Activated T-cell treated with anti-CD3 and anti-CD28 coated beads, Interleukin-2, amount 50 U/mL, for 48 hours (primary cell): ENCODE measurements around the gene DHRS4L2.
"Not testable (repeated sequence)": the region's sequence is repeated elsewhere in the genome, so short reads cannot be mapped to it uniquely, and the experiment has no call there.

Source experiments
- DNase-seq, 2 experiments: peaks; one replicate each; pipeline ENCODE4 v3.0.0-alpha.2; 2020

Gene DHRS4L2

DNA sequence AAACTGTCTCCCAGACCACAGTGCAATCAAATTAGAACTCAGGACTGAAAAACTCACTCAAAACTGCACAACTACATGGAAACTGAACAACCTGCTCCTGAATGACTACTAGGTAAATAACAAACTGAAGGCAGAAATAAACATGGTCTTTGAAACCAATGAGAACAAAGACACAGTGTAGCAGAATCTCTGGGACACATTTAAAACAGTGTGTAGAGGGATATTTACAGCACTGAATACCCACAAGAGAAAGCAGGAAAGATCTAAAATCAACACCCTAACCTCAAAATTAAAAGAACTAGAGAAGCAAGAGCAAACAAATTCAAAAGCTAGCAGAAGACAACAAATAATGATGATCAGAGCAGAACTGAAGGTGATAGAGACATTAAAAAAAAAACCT, 14.7 kb upstream of the DHRS4L2 start:
- DNase-seq, result not testable (repeated sequence)

DNA sequence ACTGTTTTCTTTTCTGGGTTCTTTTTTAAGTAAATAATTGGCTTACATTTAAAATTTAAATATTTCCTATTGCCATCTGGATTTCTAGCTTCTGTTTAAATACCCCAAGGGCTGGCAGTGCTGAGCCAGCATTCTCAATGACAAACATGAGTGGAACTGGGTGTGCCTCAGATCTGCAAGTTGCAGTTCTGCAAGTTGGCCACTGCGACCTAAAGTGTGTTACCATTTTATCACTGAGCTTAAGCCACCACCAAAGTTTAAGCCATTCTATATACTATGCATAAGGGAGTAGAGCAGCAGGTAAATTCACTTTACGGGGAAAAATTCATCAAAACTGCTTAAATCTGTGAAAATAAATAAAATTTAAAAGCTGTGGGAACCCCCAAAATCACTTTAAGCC, 11.5 kb upstream of the DHRS4L2 start:
- not testable (repeated sequence) for DNase-seq

DNA sequence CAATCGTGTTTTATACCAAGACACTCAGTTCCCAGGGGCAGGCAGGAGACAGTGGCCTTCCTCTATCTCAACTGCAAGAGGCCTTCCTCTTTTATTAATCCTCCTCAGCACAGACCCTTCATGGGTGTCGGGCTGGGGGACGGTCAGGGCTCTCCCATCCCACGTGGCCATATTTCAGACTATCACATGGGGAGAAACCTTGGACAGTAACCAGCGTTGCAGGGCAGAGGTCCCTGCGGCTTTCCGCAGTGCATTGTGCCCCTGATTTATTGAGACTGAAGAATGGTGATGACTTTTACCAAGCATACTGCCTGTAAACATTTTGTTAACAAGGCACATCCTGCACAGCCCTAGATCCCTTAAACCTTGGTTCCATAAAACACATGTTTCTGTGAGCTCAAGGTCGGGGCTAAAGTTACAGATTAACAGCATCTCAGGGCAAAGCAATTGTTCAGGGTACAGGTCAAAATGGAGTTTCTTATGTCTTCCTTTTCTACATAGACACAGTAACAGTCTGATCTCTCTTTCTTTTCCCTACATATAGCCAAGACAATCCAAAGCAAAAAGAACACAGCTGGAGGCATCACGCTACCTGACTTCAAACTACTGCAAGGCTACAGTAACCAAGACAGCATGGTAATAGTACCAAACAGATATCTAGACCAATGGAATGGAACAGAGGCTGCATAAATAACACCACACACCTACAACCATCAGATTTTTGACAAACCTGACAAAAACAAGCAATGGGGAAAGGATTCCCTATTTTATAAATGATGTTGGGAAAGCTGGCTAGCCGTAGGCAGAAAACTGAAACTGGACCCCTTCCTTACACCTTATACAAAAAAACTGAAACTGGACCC, 6.5 kb upstream of the DHRS4L2 start:
- not testable (repeated sequence) for DNase-seq

DNA sequence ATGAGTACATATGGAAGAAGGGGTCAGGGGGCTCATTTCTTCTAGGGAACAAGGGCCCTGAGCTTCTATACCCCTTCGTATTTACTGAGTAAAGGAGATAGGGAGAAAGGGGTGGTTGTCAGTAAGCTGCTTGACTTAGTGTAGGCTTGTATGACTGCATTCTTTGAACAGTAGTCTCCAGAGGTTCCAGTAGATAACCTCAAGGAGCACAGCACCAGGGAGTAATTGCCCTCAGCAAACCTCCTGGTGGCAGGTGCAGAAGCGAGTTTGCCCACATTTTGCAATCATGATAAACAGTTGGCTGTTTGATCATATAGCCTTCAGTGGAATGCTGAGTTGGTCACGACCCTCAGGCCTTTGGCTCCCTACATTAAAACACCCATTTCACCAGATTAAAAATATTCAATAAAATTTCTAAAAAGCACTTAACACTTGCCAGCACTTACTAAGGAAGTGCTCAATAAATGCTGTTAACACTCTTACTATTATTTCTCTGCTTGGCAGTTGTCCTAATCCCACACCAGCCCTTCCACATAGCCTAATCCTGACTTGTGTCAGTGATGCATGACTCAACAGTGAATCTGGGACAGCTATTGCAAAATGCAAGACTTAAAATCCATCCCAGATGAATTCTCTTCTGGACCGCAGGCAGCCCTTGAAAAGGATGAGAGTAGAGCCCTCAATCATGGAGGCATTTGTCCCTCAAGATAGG, 3.7 kb upstream of the DHRS4L2 start:
- no peak for DNase-seq

DNA sequence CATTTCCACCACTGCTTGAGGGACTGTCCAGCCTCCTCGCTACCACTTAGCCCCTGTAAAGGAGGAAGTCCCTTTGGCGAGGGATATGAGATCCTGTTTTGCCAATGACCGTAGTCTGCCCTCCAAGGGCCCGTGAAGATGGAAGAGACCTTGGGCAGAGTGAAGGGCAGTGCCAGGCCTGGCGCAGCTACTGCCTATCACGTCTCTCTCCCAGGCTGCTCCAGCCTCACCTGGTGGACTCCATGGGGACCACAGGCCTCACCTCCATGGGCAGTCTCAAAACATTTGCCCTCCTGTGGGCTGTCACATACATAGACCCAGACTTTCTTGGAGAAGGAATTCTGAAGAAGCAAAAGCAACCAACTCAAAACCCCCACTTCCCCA, 514 bp upstream of the DHRS4L2 start:
- not testable (repeated sequence) for DNase-seq

DNA sequence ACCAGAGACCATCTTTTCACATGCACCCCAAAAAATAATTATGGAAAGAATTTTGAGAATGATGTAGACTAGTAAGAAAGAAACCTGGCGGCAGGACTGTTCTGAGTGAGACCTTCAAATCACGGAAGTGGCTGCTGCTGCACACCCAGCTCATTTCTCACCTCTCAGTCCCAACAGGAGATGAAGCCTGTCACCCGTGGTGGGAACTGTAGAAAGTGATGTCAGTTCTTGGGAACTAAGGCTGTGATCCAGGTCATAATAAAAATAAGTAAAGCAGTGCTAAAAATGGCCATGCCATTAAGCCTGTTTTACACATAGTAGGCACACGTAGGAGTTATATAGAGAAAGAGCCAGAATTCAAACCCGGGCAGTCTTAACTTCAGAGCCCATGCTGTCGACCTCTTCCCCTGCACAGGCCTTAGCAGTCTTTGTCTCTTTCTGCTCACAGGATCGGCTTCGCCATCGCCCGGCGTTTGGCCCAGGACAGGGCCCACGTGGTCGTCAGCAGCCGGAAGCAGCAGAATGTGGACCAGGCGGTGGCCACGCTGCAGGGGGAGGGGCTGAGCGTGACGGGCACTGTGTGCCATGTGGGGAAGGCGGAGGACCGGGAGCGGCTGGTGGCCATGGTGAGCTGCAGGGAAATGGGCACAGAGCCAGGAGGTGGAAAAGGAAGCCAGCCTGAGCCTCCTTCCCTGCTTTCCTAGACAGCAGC, 1.2 kb downstream of the DHRS4L2 start:
- DNase-seq, result peak; percentile 34 to 43

DNA sequence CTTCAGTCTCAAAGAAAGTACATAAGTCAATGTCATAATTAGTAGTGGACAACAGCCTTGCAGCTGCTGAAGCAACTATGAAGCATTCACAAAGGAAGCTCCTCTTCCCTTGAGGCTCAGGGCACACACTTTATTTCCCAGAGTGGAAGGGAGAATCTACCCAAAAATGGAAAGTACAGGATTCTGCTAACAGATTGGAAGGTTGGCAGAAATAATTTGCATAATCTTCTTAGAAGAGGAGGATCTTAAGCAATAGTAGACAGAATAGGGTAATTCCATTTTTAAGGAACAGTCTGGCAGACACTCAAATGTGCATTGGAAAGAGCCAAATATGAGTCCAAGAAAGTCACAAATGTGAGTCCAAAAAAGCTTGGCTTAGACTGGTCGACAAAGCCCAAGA, 2.2 kb downstream of the DHRS4L2 start:
- DNase-seq, result not testable (repeated sequence)

DNA sequence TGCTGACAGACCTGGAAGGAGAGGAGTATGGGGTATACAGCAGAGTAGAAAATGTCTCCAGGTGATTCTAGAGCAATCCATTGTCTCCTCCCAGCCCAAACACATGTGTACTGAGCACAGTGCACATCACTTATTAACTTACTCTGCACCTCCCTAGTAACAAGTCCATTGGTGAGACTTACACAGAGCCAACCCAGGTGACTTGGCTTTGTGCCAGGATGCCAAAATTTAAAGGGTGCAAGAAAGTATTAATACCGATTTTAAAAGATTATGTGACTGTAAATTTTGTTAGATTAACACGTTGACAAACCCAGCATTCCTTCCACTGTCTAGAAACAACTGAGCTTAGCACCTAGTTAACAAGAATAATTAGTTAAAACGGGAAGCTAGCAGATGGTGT, 4.3 kb downstream of the DHRS4L2 start:
- DNase-seq, result not testable (repeated sequence)

DNA sequence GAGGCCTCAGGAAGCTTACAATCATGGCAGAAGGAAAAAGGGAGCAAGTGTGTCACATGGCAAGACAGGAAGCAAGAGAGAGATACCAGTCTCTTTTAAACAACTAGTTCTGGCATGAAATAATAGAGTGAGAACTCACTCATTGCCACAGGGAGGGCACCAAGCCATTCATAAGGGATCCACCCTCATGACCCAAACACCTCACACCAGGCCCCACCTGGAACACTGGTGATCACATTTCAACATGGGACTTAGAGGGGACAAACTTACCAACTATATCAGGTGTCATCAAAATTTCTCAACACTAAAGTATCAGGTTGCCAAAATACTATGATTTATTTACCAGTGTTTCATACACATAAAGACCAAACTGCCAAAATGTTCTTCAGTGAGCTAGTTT, 7.3 kb downstream of the DHRS4L2 start:
- not testable (repeated sequence) for DNase-seq

DNA sequence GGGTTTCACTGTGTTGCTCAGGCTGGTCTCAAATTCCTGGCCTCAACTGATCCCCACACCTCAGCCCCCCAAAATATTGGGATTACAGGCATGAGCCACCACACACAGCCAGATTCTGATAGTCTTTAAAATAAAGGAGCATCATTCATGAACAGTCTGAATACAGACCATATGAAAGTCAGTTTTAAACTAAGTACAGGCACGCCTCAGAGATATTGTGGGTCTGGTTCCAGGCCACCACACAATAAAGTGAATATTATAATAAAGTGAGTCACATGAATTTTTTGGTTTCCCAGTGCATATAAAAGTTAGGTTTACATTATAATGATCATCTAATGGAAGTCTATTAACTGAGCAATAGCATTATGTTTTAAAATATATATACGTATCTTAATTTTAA, 8.1 kb downstream of the DHRS4L2 start:
- not testable (repeated sequence) for DNase-seq

DNA sequence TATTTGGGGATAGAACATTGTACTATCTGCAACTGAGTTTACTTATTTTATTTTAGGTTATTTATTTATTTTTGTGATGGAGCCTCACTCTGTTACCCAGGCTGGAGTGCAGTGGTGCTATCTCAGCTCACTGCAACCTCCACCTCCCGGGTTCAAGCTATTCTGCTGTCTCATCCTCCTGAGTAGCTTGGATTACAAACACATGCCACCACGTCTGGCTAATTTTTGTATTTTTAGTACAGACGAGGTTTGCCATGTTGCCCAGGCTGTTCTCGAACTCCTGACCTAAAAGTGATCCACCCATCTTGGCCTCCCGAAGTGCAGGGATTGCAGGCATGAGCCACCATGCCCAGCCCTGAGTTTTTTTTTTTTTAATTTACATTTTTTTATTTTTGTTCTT, 10.9 kb downstream of the DHRS4L2 start:
- DNase-seq, result not testable (repeated sequence)

DNA sequence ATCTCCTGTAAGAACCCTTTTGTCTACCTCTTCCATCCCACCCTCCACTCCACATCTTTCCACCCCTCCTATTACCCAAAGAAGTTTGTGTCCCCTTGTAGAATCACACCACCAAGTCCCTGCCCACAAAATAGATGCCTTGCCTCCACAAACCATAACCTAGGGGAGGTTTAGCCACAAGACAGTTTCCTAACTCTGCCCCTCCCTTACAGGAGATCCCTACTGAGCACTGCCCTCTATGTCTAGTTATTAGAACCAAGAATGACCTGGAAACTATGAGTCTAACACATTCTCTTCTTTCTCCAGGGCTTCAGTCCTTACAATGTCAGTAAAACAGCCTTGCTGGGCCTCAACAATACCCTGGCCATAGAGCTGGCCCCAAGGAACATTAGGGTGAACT, 12.3 kb downstream of the DHRS4L2 start:
- DNase-seq, result not testable (repeated sequence)

DNA sequence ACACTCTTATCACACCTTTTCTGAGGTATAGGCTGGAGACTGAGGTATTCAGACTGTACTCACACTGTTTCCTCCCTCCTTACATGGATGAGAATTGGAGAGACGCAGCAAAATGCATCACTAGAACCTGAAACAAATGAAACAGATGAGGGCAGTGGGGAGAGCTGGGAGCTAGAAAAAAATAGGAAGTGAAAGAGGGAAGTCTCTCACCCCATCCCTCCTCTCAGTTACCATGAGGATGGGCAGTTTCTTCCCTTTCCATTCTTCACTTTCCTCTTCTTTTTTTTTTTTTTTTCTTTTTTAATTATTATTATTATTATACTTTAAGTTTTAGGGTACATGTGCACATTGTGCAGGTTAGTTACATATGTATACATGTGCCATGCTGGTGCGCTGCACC, 12.9 kb downstream of the DHRS4L2 start:
- not testable (repeated sequence) for DNase-seq

DNA sequence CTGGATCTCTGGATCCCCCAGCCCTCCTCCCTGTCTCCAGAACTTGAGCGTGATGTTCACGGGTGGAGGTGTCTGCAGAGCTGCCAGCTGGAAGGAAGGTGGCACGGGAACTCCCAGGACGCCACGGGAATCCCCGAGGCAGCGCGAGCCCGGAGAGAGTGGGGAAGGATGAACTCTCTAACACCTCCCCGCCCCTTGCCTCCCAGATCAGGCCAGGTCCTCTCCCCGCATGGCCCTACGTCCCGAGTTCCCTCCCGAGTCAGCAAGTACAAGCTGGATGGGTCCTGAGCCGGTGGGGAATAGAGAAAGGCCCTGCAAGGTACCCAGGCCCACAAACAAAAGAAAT, 17.7 kb downstream of the DHRS4L2 start:
- not testable (repeated sequence) for DNase-seq

DNA sequence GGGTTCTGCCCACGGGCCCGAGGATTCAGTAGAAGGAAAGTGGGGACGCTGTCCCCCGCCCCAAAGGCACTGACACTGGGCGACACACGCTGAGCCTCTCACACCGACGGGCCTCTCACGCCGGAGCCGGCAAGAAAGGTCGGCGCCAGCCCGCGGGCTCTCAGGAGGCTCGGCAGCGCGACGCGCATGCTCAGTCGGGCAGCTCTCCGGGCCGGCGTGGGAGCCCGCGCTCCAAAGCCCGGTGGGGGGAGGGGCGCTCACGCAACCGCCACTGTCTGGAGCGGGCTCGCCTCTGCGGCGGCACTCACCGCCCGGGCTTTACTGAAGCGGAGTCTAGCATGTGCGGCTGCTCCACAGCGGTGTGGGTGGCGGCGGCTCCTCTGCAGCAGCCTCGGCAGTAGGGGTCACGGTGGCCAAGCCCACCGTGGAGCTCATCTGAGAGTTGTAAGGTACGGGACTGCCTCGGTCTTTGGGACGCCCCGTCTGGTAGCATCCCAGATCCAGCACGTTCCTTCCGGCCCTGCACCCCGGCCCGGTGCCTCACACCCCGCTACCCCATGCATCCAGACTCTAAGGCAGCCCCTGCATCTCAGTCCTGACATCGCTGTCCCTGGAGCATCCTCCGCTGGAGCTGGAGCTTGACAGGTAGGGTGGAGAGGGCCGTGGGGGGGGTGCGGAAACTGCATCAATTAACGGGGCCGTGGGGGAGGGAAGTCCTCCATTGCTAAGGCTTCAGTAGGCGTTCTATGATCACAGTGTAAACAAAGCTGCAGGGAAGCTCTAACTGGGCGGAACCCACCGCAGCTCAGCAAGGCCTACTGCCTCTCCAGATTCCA, 18.3 kb downstream of the DHRS4L2 start:
- DNase-seq, result peak; percentile 81 to 84

DNA sequence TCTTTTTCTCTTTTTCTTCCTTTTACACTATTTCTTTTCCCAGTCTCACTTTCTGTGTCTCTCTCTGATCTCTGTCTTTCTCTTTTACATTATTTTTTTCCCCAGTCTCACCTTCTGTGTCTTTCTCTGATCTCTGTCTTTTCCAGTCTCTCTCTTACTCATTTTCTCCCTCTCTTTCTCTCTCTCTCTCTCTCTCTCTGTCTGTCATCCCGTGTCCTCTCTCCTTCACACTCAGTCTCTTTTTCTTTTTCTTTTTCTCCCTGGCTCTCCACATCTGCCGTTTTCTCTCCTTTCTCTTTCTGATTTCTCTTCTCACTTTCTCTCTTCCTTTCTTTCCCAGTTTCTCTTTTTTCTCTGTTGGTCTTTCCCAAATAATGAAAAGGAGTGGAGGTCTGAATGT, 22.3 kb downstream of the DHRS4L2 start:
- no peak for DNase-seq

DNA sequence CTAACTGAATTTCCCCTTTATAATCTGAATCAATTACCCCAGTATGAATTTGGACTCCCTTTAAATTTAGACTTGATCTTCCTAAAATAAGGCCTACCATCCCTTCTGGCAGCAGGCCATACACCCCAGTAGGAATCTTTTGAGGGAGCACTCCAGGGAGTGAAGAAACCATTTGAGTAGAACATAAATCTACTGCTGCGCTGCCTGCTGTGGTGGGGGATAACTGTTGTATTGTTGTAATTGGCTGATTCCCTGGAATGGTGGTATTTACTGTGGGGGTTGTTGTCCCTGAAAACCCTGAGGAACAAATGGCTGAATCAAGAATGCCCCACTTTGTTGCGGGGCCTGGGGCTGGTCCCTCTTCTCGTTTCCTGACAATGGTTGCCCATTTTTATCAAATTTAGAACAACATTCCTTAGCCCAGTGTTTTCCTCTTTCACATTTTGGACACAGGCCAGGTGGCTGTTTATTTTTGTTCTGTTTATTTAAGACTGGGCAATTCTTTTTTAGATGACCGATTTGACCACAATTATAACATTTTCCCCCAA, 24.1 kb downstream of the DHRS4L2 start:
- not testable (repeated sequence) for DNase-seq

DNA sequence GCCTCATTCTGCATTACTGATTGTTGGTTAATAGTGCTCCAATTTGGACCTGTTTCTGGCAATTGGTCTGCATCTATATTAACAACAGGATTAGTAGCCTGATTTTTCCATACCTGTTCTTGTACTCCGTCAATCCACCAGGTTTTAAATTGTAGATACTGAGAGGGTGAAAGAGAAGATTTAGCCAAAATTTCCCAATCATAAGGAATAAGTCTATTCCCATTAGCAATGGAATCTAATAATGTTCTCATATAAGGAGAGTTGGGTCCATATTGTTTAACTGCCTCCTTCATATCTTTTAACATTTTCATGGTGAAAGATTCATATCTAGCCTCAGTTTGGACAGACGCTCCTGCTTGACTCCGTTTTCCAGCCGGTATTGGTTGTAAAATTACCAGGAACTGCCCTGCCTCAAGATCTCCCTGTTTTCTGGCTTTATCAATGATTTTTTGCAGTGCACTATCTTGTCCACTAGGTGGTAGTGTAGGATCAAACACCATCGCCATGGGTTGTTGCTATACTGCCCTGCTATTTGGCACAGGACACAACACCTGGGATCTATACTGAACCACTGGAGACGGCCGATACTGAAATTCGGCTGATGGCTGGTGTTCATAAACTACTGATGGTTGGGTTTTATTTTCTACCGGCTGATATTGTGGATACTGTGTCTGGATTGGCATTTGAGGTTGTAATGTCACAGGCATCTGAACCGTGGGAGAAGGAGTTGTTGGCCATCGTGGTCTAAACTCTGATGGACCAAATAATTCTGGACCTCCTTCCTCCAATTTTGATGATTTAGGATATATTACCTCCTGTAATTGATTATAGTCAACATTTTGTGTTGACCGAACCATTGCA, 25.2 kb downstream of the DHRS4L2 start:
- peak; percentile 47 to 55 for DNase-seq

DNA sequence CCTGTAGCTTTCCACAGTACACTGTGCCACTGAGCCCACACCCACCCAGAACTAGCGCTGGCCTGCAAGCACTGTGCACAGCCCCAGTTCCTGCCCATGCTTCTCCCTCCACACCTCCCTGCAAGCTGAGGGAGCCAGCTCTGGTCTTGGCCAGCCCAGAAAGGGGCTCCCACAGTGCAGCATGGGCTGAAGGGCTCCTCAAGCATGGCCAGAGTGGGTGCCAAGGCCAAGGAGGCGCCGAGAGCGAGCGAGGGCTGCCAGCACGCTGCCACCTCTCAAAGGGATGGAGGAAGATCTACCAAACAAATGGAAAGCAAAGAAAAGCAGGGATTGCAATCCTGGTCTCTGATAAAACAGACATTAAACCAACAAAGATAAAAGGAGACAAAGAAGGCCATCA, 27.0 kb downstream of the DHRS4L2 start:
- not testable (repeated sequence) for DNase-seq

DNA sequence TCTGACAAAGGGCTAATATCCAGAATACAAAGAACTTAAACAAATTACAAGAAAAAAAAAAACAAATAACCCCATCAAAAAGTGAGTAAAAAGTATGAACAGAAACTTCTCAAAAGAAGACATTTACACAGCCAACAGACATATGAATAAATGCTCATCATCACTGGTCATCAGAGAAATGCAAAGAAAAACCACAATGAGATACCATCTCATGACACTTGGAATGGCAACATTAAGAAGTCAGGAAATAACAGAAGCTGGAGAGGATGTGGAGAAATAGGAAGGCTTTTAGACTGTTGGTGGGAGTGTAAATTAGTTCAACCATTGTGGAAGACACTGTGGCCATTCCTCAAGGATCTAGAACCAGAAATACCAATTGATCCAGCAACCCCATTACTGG, 30.2 kb downstream of the DHRS4L2 start:
- DNase-seq, result not testable (repeated sequence)

DNA sequence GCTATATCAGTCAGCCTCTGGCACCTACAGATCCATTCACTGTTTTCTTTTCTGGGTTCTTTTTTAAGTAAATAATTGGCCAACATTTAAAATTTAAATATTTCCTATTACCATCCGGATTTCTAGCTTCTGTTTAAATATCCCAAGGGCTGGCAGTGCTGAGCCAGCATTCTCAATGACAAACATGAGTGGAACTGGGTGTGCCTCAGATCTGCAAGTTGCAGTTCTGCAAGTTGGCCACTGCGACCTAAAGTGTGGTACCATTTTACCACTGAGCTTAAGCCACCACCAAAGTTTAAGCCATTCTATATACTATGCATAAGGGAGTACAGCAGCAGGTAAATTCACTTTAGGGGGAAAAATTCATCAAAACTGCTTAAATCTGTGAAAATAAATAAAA, 31.2 kb downstream of the DHRS4L2 start:
- not testable (repeated sequence) for DNase-seq
